HEK293 (cell line): ENCODE data around the gene MYOM1.

Experiments used
- CTCF ChIA-PET: fragments of 350-600 bp; formaldehyde crosslinking; extraction: SDS; loops from one replicate; lab custom pipeline; 2021; ENCODE audit warnings: antibody characterized with exemption; lab: Yijun Ruan, JAX
- POLR2A ChIA-PET: fragments of 300-600 bp; formaldehyde crosslinking; extraction: SDS; loops from one replicate; lab custom pipeline; 2020; ENCODE audit warnings: antibody characterized with exemption, inconsistent platforms; lab: Yijun Ruan, JAX
- H3K27ac ChIP-seq: fragments of 200-500 bp; sonication (Bioruptor generic); 2 replicates; pipeline ENCODE4 v1.5.1; 2014; ENCODE audit warnings: low read depth, low read length, control low read depth, inconsistent platforms; ENCODE audit errors: extremely low read depth
- H3K36me3 ChIP-seq, 2 experiments: fragments of 200-500 bp in 1 of 2; sonication (Bioruptor generic) in 1 of 2; 1 replicate in 1 of 2; 2 replicates in 1 of 2; pipeline ENCODE4 v1.5.1; 2014 to 2017; ENCODE audit warnings: inconsistent platforms in 2 of 2, low read length in 2 of 2; ENCODE audit not compliant: control insufficient read depth in 2 of 2, insufficient read depth in 1 of 2
- H3K4me1 ChIP-seq: fragments of 200-500 bp; sonication (Bioruptor generic); 2 replicates; pipeline ENCODE4 v1.5.1; 2014; ENCODE audit warnings: mild to moderate bottlenecking, low read length, inconsistent platforms; ENCODE audit not compliant: control insufficient read depth, insufficient read depth
- H3K4me3 ChIP-seq: 2 replicates; pipeline ENCODE4 v1.5.1; 2011; ENCODE audit warnings: low read depth, mild to moderate bottlenecking, control low read depth, low read length, moderate library complexity
- H3K9me3 ChIP-seq: fragments of 200-500 bp; sonication (Bioruptor generic); 2 replicates; pipeline ENCODE4 v1.5.1; 2014; ENCODE audit warnings: low read depth, low read length, inconsistent platforms; ENCODE audit not compliant: control insufficient read depth, insufficient read depth
- AEBP2 ChIP-seq: fragments of 450-650 bp; formaldehyde crosslinking; IDR thresholded peaks from 2 replicates; pipeline ENCODE4 v1.5.1; 2016; ENCODE audit warnings: missing biosample characterization, missing genetic modification characterization, borderline replicate concordance
- GLI4 ChIP-seq: fragments of 450-650 bp; formaldehyde crosslinking; IDR thresholded peaks from 2 replicates; pipeline ENCODE4 v1.5.1; 2016; ENCODE audit warnings: missing biosample characterization, missing genetic modification characterization
- KLF10 ChIP-seq: fragments of 450-650 bp; IDR thresholded peaks from 2 replicates; pipeline ENCODE4 v1.5.1; 2018; ENCODE audit warnings: missing biosample characterization, mild to moderate bottlenecking, missing genetic modification characterization
- KLF8 ChIP-seq: fragments of 450-650 bp; formaldehyde crosslinking; IDR thresholded peaks from 2 replicates; pipeline ENCODE4 v1.5.1; 2016; ENCODE audit warnings: missing biosample characterization, missing genetic modification characterization
- MZF1 ChIP-seq: fragments of 450-650 bp; formaldehyde crosslinking; IDR thresholded peaks from 2 replicates; pipeline ENCODE4 v1.5.1; 2017; ENCODE audit warnings: missing biosample characterization, missing genetic modification characterization, borderline replicate concordance
- PRDM1 ChIP-seq: fragments of 450-650 bp; formaldehyde crosslinking; IDR thresholded peaks from 2 replicates; pipeline ENCODE4; 2016; ENCODE audit warnings: missing biosample characterization, missing genetic modification characterization
- SCRT2 ChIP-seq: fragments of 450-650 bp; formaldehyde crosslinking; IDR thresholded peaks from 2 replicates; pipeline ENCODE4 v1.5.1; 2016; ENCODE audit warnings: missing biosample characterization, missing genetic modification characterization
- YY2 ChIP-seq: fragments of 450-650 bp; formaldehyde crosslinking; IDR thresholded peaks from 2 replicates; pipeline ENCODE4 v1.5.1; 2016; ENCODE audit warnings: missing biosample characterization, missing genetic modification characterization
- ZBTB11 ChIP-seq: fragments of 450-650 bp; formaldehyde crosslinking; conservative IDR thresholded peaks from 2 replicates; pipeline ENCODE4 v1.5.1; 2016; ENCODE audit warnings: low read depth, missing biosample characterization, missing genetic modification characterization
- ZNF138 ChIP-seq: fragments of 450-650 bp; formaldehyde crosslinking; IDR thresholded peaks from 2 replicates; pipeline ENCODE4 v1.5.1; 2016; ENCODE audit warnings: missing biosample characterization, missing genetic modification characterization, borderline replicate concordance
- ZNF16 ChIP-seq: fragments of 450-650 bp; formaldehyde crosslinking; IDR thresholded peaks from 2 replicates; pipeline ENCODE4 v1.5.1; 2016; ENCODE audit warnings: low read depth, missing biosample characterization, missing genetic modification characterization
- ZNF211 ChIP-seq: fragments of 450-650 bp; formaldehyde crosslinking; IDR thresholded peaks from 2 replicates; pipeline ENCODE4 v1.5.1; 2016; ENCODE audit warnings: low read depth, missing biosample characterization, missing genetic modification characterization
- ZNF223 ChIP-seq: fragments of 450-650 bp; formaldehyde crosslinking; IDR thresholded peaks from 2 replicates; pipeline ENCODE4 v1.5.1; 2016; ENCODE audit warnings: missing biosample characterization, missing genetic modification characterization
- ZNF24 ChIP-seq: fragments of 450-650 bp; formaldehyde crosslinking; IDR thresholded peaks from 2 replicates; pipeline ENCODE4 v1.5.1; 2016; ENCODE audit warnings: missing biosample characterization, missing genetic modification characterization
- ZNF292 ChIP-seq: fragments of 450-650 bp; formaldehyde crosslinking; IDR thresholded peaks from 2 replicates; pipeline ENCODE4 v1.5.1; 2016; ENCODE audit warnings: low read depth, missing biosample characterization, missing genetic modification characterization, borderline replicate concordance
- ZNF571 ChIP-seq: fragments of 450-650 bp; formaldehyde crosslinking; IDR thresholded peaks from 2 replicates; pipeline ENCODE4 v1.5.0; 2017; ENCODE audit warnings: missing biosample characterization, missing genetic modification characterization
- ZNF600 ChIP-seq: fragments of 450-650 bp; formaldehyde crosslinking; IDR thresholded peaks from 2 replicates; pipeline ENCODE4 v1.5.1; 2016; ENCODE audit warnings: missing biosample characterization, missing genetic modification characterization
- ZNF660 ChIP-seq: fragments of 450-650 bp; IDR thresholded peaks from 2 replicates; pipeline ENCODE4 v1.5.1; 2018; ENCODE audit warnings: missing biosample characterization, mild to moderate bottlenecking, missing genetic modification characterization
- ZNF843 ChIP-seq: fragments of 450-650 bp; formaldehyde crosslinking; IDR thresholded peaks from 2 replicates; pipeline ENCODE4 v1.5.1; 2016; ENCODE audit warnings: missing biosample characterization, missing genetic modification characterization
- TF ChIP-seq, protein P1 (sequence below): fragments of 450-650 bp; formaldehyde crosslinking; IDR thresholded peaks from 2 replicates; pipeline ENCODE4 v1.5.1; 2016; ENCODE audit warnings: missing biosample characterization, missing genetic modification characterization
- TF ChIP-seq, protein P2 (sequence below): fragments of 450-650 bp; formaldehyde crosslinking; IDR thresholded peaks from 2 replicates; pipeline ENCODE4 v1.5.1; 2016; ENCODE audit warnings: missing biosample characterization, missing genetic modification characterization
- TF ChIP-seq, protein P3 (sequence below): fragments of 450-650 bp; formaldehyde crosslinking; IDR thresholded peaks from 2 replicates; pipeline ENCODE4 v1.5.1; 2016; ENCODE audit warnings: missing biosample characterization, missing genetic modification characterization

Gene MYOM1

DNA sequence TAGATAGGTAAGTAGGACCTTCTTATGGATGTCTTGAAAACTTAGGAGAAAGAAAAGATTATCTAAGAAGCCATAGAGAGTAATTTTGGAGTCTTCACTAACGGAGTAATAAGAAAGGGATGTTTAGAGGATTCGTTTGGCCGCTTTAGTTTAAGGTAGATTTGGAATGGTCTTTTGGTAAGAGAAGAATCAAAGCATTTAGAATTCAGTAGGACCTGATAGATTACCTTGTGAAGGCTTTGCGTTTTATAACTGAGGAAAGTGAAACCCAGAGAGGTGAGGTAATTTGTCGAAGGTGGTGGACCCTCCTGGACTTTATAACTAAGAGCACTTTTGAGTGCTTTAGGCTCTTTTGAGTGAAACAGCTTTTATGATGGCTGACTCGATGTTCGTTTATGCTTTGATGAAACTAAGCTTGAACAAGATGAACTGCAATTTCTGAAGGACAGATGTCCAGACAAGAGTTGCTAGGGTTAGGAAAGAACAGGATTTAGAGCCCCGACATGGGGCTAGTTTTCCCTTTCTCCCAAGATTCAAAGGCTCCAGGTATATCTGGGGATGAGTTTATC is 43.4 kb upstream of the MYOM1 start:
- TF ChIP-seq GLI4 (tag by site-specific recombination) (no peak), ZNF138 (no peak), ZNF292 (tag by site-specific recombination) (no peak), ZNF571 (tag by site-specific recombination) (no peak), ZNF16 (tag by site-specific recombination) (no peak), PRDM1 (peak; percentile 45; the same call in 1 of the 2 replicates), ZNF211 (no peak), SCRT2 (tag by site-specific recombination) (no peak), MZF1 (tag by site-specific recombination) (no peak)
- CTCF ChIA-PET = interaction anchor here (0.6 to 1.8 kb wide), 5 partner anchors 16 to 403 kb away, joined by 4 to 6 read pairs (median 5); partner anchors contain the start of gene MYL12A

DNA sequence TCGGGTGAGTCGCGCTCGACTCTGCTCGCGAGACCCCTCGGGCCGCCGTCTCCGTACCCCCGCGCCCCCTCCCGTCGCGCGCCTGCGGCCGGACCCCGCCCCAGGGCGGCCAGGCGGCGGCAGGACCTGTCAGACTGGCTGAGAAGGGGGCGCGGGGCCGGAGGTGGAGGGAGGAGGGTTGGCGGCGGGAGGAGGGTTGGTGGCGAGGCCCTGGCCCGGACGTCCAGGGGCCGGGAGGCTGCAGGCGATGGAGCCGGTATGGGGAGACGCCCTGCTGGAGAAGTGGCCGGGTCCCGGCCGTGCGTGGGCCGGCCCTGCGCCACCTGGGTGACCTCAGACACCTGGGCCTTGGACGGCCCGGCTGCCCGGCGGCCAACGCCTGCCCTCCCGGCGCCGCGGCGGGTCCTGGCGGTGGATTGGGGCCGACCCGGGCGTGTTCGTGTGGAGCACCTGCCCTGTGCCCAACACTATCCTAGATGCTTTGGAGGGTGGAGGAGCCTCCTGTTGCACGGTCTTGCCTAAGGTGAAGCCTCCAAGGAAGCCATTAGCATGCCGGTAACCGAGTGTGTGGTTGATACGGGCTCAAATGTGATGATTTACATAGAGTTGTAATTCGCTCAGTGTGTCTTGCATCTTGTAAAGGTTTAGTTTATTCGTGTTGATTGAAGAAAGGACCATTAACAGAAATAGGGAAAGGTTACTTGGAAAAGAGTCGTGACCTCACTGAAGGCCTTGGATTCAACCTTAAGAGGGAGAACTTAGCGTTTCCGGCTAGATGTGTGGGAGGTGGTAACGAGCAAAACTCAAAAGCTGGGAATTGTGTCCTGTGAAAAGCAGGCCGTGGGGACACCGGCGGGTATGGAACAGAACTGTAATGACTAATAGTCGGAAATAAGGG is 42.7 kb upstream of the MYOM1 start:
- POLR2A ChIA-PET = interaction anchor here (1.4 to 1.7 kb wide), 4 partner anchors 11 to 35 kb away, joined by 5 to 11 read pairs (median 8); partner anchors contain the start of gene MYL12A
- Histone ChIP-seq H3K4me3 (peak overlapping the region; percentile 80), H3K4me1 (peaks cover 15% of the 10 kb centered on the region), H3K36me3 (peaks cover 7 to 10% of the 10 kb centered on the region in 2 experiments; a peak in 2 of 3 replicates), H3K27ac (peak overlapping the region; percentile 97), H3K9me3 (no peaks in the 10 kb centered on the region)
- CTCF ChIA-PET = interaction anchor here (0.6 to 1.8 kb wide), 4 partner anchors 15 to 404 kb away, joined by 4 to 6 read pairs (median 5); partner anchors contain the start of gene MYL12A
- TF ChIP-seq, protein P1, sequence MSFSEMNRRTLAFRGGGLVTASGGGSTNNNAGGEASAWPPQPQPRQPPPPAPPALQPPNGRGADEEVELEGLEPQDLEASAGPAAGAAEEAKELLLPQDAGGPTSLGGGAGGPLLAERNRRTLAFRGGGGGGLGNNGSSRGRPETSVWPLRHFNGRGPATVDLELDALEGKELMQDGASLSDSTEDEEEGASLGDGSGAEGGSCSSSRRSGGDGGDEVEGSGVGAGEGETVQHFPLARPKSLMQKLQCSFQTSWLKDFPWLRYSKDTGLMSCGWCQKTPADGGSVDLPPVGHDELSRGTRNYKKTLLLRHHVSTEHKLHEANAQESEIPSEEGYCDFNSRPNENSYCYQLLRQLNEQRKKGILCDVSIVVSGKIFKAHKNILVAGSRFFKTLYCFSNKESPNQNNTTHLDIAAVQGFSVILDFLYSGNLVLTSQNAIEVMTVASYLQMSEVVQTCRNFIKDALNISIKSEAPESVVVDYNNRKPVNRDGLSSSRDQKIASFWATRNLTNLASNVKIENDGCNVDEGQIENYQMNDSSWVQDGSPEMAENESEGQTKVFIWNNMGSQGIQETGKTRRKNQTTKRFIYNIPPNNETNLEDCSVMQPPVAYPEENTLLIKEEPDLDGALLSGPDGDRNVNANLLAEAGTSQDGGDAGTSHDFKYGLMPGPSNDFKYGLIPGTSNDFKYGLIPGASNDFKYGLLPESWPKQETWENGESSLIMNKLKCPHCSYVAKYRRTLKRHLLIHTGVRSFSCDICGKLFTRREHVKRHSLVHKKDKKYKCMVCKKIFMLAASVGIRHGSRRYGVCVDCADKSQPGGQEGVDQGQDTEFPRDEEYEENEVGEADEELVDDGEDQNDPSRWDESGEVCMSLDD (tag by site-specific recombination) = no peak
- TF ChIP-seq ZNF223 (no peak), ZBTB11 (tag by site-specific recombination) (peak; percentile 92), AEBP2 (tag by site-specific recombination) (no peak), ZNF24 (no peak), YY2 (tag by site-specific recombination) (peak; percentile 58; the same call in 1 of the 2 replicates), KLF8 (0 out of 2 replicates have a peak, but pooled peaks have one; percentile 12), ZNF843 (tag by site-specific recombination) (no peak), KLF10 (tag by site-specific recombination) (no peak), ZNF660 (0 out of 2 replicates have a peak, but pooled peaks have one; percentile 9), ZNF600 (tag by site-specific recombination) (peak; percentile 59)
- TF ChIP-seq, protein P2, sequence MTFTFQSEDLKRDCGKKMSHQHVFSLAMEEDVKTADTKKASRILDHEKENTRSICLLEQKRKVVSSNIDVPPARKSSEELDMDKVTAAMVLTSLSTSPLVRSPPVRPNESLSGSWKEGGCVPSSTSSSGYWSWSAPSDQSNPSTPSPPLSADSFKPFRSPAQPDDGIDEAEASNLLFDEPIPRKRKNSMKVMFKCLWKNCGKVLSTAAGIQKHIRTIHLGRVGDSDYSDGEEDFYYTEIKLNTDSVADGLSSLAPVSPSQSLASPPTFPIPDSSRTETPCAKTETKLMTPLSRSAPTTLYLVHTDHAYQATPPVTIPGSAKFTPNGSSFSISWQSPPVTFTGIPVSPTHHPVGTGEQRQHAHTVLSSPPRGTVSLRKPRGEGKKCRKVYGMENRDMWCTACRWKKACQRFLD (tag by site-specific recombination) = no peak
- TF ChIP-seq, protein P3, sequence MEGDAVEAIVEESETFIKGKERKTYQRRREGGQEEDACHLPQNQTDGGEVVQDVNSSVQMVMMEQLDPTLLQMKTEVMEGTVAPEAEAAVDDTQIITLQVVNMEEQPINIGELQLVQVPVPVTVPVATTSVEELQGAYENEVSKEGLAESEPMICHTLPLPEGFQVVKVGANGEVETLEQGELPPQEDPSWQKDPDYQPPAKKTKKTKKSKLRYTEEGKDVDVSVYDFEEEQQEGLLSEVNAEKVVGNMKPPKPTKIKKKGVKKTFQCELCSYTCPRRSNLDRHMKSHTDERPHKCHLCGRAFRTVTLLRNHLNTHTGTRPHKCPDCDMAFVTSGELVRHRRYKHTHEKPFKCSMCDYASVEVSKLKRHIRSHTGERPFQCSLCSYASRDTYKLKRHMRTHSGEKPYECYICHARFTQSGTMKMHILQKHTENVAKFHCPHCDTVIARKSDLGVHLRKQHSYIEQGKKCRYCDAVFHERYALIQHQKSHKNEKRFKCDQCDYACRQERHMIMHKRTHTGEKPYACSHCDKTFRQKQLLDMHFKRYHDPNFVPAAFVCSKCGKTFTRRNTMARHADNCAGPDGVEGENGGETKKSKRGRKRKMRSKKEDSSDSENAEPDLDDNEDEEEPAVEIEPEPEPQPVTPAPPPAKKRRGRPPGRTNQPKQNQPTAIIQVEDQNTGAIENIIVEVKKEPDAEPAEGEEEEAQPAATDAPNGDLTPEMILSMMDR = no peak

More for the DNA sequence above, 43.4 kb upstream of the MYOM1 start:
- H3K4me3 ChIP-seq = peak overlapping the region; percentile 80
- peaks cover under 1 to 3% of the 10 kb centered on the region in 2 experiments; a peak in 2 of 3 replicates for H3K36me3 ChIP-seq
- H3K4me1 ChIP-seq = peaks cover 15% of the 10 kb centered on the region
- POLR2A ChIA-PET = interaction anchor here (0.7 to 1.6 kb wide), 2 partner anchors 34 to 185 kb away, joined by 3 to 7 read pairs; no protein-coding TSS in a partner anchor
- no peak overlapping the region; the same call in 1 of the 2 replicates for H3K27ac ChIP-seq
- H3K9me3 ChIP-seq = no peaks in the 10 kb centered on the region
